ENCODE measurements around the gene GPR37.

GPR37 gene

DNA sequence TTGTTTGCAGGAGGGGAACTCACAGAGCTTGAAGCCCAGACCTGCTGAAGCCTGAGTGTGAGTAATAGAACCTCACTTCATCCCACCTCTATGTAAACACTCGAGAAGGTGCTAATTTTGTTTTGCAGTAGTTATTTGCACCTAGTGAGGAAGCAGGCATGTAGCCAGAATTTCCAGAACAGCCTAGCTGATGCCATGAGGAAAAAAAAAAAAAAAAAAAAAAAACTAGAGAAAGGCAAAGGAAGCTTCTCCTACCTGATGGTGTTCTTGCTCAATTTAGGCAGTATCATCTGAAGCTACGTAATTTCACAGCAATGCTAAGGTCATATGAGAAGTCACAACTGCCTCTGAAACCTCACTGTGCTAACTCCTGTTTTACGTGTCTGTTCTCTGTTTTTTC lies 13.6 kb upstream of the GPR37 start:
- no peak for TF ChIP-seq MYC (IDR thresholded peaks at IDR 0.05; ENCODE audit: low read depth, low read length)
- TF ChIP-seq, protein P1, sequence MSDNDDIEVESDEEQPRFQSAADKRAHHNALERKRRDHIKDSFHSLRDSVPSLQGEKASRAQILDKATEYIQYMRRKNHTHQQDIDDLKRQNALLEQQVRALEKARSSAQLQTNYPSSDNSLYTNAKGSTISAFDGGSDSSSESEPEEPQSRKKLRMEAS (IDR thresholded peaks at IDR 0.05; ENCODE audit: low read depth, low read length), result no peak
- TF ChIP-seq POLR2A (IDR thresholded peaks at IDR 0.05; ENCODE audit: extremely low read depth, insufficient read length), result no peak
- TF ChIP-seq, protein P2, sequence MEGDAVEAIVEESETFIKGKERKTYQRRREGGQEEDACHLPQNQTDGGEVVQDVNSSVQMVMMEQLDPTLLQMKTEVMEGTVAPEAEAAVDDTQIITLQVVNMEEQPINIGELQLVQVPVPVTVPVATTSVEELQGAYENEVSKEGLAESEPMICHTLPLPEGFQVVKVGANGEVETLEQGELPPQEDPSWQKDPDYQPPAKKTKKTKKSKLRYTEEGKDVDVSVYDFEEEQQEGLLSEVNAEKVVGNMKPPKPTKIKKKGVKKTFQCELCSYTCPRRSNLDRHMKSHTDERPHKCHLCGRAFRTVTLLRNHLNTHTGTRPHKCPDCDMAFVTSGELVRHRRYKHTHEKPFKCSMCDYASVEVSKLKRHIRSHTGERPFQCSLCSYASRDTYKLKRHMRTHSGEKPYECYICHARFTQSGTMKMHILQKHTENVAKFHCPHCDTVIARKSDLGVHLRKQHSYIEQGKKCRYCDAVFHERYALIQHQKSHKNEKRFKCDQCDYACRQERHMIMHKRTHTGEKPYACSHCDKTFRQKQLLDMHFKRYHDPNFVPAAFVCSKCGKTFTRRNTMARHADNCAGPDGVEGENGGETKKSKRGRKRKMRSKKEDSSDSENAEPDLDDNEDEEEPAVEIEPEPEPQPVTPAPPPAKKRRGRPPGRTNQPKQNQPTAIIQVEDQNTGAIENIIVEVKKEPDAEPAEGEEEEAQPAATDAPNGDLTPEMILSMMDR (IDR thresholded peaks at IDR 0.05; ENCODE audit: low read depth, low read length), result no peak
- H3K4me3 ChIP-seq (ENCODE audit: low read depth, low read length), result no peak overlapping the region
- no peak for DNase-seq (ENCODE audit: low read depth)

DNA sequence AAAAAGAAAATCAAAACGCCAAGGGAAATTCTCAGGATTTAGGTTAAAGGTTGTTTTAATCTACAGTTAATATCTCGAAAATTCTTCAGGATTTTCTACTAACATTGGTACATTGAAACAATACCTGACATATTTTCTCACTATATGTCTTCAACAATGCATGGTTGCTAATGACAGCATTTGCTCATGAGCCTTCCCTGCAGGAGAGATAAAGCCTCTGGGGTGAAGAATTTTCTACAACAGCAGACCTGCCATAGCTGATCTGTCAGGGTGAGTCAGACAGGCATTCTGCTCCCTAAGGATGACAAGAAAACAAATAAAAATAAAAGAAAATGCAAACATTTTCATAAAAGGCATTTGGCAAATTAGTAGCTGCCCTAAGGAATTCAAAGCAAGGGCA lies 11.7 kb upstream of the GPR37 start:
- TF ChIP-seq MYC (IDR thresholded peaks at IDR 0.05; ENCODE audit: low read depth, low read length), result no peak
- TF ChIP-seq, protein P2 (IDR thresholded peaks at IDR 0.05; ENCODE audit: low read depth, low read length), result no peak
- no peak for TF ChIP-seq POLR2A (IDR thresholded peaks at IDR 0.05; ENCODE audit: extremely low read depth, insufficient read length)
- TF ChIP-seq, protein P1 (IDR thresholded peaks at IDR 0.05; ENCODE audit: low read depth, low read length), result no peak
- no peak for DNase-seq (ENCODE audit: low read depth)
- H3K4me3 ChIP-seq (ENCODE audit: low read depth, low read length), result no peak overlapping the region

DNA sequence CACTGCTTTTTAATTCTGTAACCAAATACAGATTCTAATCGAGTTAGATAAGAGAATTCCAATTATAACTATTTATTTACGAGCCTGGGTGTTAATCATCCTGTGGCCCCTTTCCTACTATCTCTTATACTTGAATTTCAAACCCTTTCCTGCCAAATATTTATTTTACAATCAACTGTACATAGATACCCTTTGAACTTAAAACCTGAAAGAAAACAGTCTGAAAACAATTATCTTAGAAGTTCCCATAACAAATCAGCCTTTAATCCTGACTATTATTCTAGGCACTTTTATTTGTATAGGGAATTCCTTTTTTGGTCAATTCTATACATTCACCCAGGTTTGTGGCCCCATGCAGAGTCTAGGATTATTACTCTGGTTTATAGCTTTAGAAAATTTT lies 10.6 kb upstream of the GPR37 start:
- TF ChIP-seq, protein P1 (IDR thresholded peaks at IDR 0.05; ENCODE audit: low read depth, low read length), result no peak
- TF ChIP-seq, protein P2 (IDR thresholded peaks at IDR 0.05; ENCODE audit: low read depth, low read length), result no peak
- no peak for TF ChIP-seq MYC (IDR thresholded peaks at IDR 0.05; ENCODE audit: low read depth, low read length)
- TF ChIP-seq POLR2A (IDR thresholded peaks at IDR 0.05; ENCODE audit: extremely low read depth, insufficient read length), result no peak
- H3K4me3 ChIP-seq (ENCODE audit: low read depth, low read length), result no peak overlapping the region
- DNase-seq (ENCODE audit: low read depth), result no peak

DNA sequence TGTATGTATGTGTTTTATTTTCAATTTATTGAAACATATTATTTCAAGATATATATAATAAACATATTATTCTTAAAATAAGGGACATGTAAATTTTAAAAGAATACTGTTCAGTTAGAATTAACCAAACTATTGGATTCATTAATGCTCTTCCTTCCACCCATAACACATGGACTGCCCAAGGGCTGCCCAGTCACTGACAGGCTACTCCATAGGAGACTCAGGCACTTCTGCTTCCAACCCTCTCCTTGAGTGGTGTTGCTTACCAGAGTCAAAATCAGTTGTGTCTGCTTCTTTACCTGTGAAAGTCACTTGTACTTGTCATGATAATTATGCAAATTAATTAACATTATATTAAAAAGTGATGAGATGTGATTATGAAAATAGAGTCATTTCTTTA lies 9.8 kb upstream of the GPR37 start:
- H3K4me3 ChIP-seq (ENCODE audit: low read depth, low read length), result no peak overlapping the region
- TF ChIP-seq MYC (IDR thresholded peaks at IDR 0.05; ENCODE audit: low read depth, low read length) (no peak), POLR2A (IDR thresholded peaks at IDR 0.05; ENCODE audit: extremely low read depth, insufficient read length) (no peak)
- TF ChIP-seq, protein P1 (IDR thresholded peaks at IDR 0.05; ENCODE audit: low read depth, low read length), result no peak
- TF ChIP-seq, protein P2 (IDR thresholded peaks at IDR 0.05; ENCODE audit: low read depth, low read length), result no peak
- DNase-seq (ENCODE audit: low read depth), result no peak

DNA sequence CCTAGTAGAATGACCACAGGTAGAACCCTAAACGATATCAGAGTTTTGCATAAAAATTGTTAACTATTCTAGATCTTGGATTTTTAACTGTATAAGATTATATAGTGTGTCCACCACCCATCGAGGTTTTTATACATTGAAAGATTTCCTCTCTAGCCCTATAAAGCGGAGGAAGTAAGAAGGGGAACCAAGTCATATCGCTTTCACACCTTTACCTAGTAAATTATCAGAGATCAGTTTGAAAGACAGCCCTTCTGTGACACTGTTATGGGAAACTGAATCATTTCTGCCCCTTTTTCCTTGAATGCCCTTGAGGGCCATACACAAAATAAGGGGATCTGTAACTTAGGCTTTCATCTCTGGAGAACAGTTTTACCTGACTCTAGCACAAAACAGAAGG lies 8.3 kb upstream of the GPR37 start:
- DNase-seq (ENCODE audit: low read depth), result no peak
- H3K4me3 ChIP-seq (ENCODE audit: low read depth, low read length), result no peak overlapping the region
- TF ChIP-seq MYC (IDR thresholded peaks at IDR 0.05; ENCODE audit: low read depth, low read length) (no peak), POLR2A (IDR thresholded peaks at IDR 0.05; ENCODE audit: extremely low read depth, insufficient read length) (no peak)
- TF ChIP-seq, protein P2 (IDR thresholded peaks at IDR 0.05; ENCODE audit: low read depth, low read length), result no peak
- TF ChIP-seq, protein P1 (IDR thresholded peaks at IDR 0.05; ENCODE audit: low read depth, low read length), result no peak

DNA sequence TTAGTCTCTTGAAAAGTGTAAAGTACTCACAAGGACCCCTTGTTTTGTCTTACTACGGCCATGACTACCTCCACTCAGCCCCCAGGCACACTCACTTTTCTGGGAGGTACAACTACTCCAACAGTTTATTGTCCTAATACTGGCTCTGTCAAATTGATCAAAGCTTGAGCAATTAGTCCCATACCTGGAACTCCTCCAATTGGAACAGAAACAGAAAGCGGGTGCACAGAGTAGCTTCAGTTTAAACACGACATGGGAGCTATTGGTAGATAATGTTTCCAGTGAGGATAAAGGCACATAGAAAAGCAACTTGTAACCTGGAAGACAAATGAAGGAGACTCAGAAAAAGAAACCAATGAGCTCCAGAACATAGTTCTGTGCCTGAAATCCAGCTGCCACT lies 7.7 kb upstream of the GPR37 start:
- DNase-seq (ENCODE audit: low read depth), result no peak
- no peak overlapping the region for H3K4me3 ChIP-seq (ENCODE audit: low read depth, low read length)
- TF ChIP-seq POLR2A (IDR thresholded peaks at IDR 0.05; ENCODE audit: extremely low read depth, insufficient read length) (no peak), MYC (IDR thresholded peaks at IDR 0.05; ENCODE audit: low read depth, low read length) (no peak)
- TF ChIP-seq, protein P2 (IDR thresholded peaks at IDR 0.05; ENCODE audit: low read depth, low read length), result no peak
- TF ChIP-seq, protein P1 (IDR thresholded peaks at IDR 0.05; ENCODE audit: low read depth, low read length), result no peak

Data from NB4 (cell line).